K562 (cell line): ENCODE results near the gene PRKAR1B. TPM values are rescaled to one million over a fixed set of nuclear protein-coding genes. Genes with fewer than 3 reads are reported as not detected.

Experiments used
- ATAC-seq: fragments of 200-7000 bp; cut with Tn5 transposase; 3 replicates; pipeline ENCODE4 v1.9.1; 2020; ENCODE audit warnings: moderate library complexity
- BruUV-seq: library from RNA; stranded (reverse); fragments of 400-500 nt; replicated peaks from 2 replicates; lab custom pipeline; 2021; lab: Mats Ljungman, UMichigan
- CTCF ChIA-PET: fragments of 300-600 bp; formaldehyde crosslinking; extraction: SDS; loops from one replicate; lab custom pipeline; 2021; ENCODE audit warnings: low intra/inter-chr PET ratio; lab: Yijun Ruan, JAX
- POLR2A ChIA-PET: fragments of 300-600, 350-650 bp; sonication (Branson Sonifier 250); formaldehyde crosslinking; extraction: SDS; loops from one replicate; lab custom pipeline; 2021; ENCODE audit warnings: antibody characterized with exemption, inconsistent platforms; lab: Yijun Ruan, JAX
- DNase-seq, 4 experiments: peaks; one replicate each; pipeline versions ENCODE4 v3.0.0 to v3.0.0-alpha.2; 2011 to 2018; ENCODE audit warnings: low spot score in 3 of 4, mixed read lengths in 3 of 4; ENCODE audit errors: extremely low read depth in 1 of 4
- FAIRE-seq: peaks from 2 replicates; lab custom pipeline; 2011; peaks lifted over from hg19 to GRCh38; lab: Jason Lieb, UNC
- H2AFZ ChIP-seq: 2 replicates; pipeline ENCODE4 v1.6.0; 2011; ENCODE audit warnings: low read depth, low read length, control low read depth, inconsistent platforms
- H3K27ac ChIP-seq: fragments of 200-600 bp; 3 replicates; pipeline ENCODE4 v1.8.0; 2011; ENCODE audit warnings: low read depth, mild to moderate bottlenecking, control low read depth, inconsistent platforms, low read length, moderate library complexity, mixed read lengths; ENCODE audit errors: extremely low read depth
- H3K27me3 ChIP-seq, 2 experiments: fragments of 300-600 bp in 1 of 2; 2 replicates in 1 of 2; 3 replicates in 1 of 2; pipeline versions ENCODE4 v1.6.0 to v1.8.0; 2011; ENCODE audit warnings: inconsistent platforms in 2 of 2, low read length in 2 of 2, mild to moderate bottlenecking in 1 of 2, mixed read lengths in 1 of 2, moderate library complexity in 1 of 2; ENCODE audit not compliant: control insufficient read depth in 2 of 2, insufficient read depth in 2 of 2
- H3K36me3 ChIP-seq: fragments of 300-600 bp; 3 replicates; pipeline ENCODE4 v1.8.0; 2011; ENCODE audit warnings: mild to moderate bottlenecking, low read length, inconsistent platforms; ENCODE audit not compliant: control insufficient read depth, insufficient read depth
- H3K4me1 ChIP-seq, 2 experiments: fragments of 200-600 bp in 1 of 2; replicated peaks in 1 of 2; 2 replicates in 1 of 2; 3 replicates in 1 of 2; pipeline versions ENCODE4 v1.5.1 to v1.8.0; 2011; ENCODE audit warnings: inconsistent platforms in 2 of 2, low read length in 2 of 2, mild to moderate bottlenecking in 1 of 2, mixed read lengths in 1 of 2, moderate library complexity in 1 of 2; ENCODE audit not compliant: control insufficient read depth in 2 of 2, insufficient read depth in 2 of 2
- H3K4me2 ChIP-seq: 2 replicates; pipeline ENCODE4 v1.6.1; 2011; ENCODE audit warnings: low read length, control low read depth, inconsistent platforms, mixed read lengths; ENCODE audit not compliant: insufficient read depth
- H3K4me3 ChIP-seq: fragments of 200-600 bp; sonication (generic), shearing (Covaris generic); 2 replicates; pipeline ENCODE4 v1.5.1; 2016; ENCODE audit warnings: control low read depth, inconsistent platforms
- H3K79me2 ChIP-seq: fragments of 200-600 bp; 3 replicates; pipeline ENCODE4 v1.8.0; 2011; ENCODE audit warnings: low read length, inconsistent platforms; ENCODE audit not compliant: control insufficient read depth, insufficient read depth
- H3K9ac ChIP-seq, 2 experiments: 2 replicates each; pipeline versions ENCODE4 v1.6.0 to v1.6.1; 2011; ENCODE audit warnings: low read depth in 2 of 2, low read length in 2 of 2, control low read depth in 1 of 2, inconsistent platforms in 1 of 2, mild to moderate bottlenecking in 1 of 2, mixed read lengths in 1 of 2; ENCODE audit not compliant: insufficient read depth in 1 of 2
- H3K9me1 ChIP-seq: one replicate; pipeline ENCODE4 v1.6.0; 2011; ENCODE audit warnings: inconsistent platforms, mild to moderate bottlenecking, low read length, moderate library complexity; ENCODE audit not compliant: control insufficient read depth, insufficient read depth
- H3K9me3 ChIP-seq: replicated peaks from 2 replicates; pipeline ENCODE4 v1.5.1; 2011; ENCODE audit warnings: low read depth, low read length, inconsistent platforms; ENCODE audit not compliant: control insufficient read depth, insufficient read depth
- H4K20me1 ChIP-seq: replicated peaks from 2 replicates; pipeline ENCODE4 v1.6.1; 2011; ENCODE audit warnings: low read length, inconsistent platforms, mixed read lengths; ENCODE audit not compliant: control insufficient read depth, insufficient read depth
- ASH1L ChIP-seq: fragments of 450-650 bp; IDR thresholded peaks from 2 replicates; pipeline ENCODE4 v1.6.1; 2018; ENCODE audit warnings: borderline replicate concordance, mild to moderate bottlenecking, low read depth; ENCODE audit not compliant: partially characterized antibody
- BRCA1 ChIP-seq, 2 experiments: fragments of 450-650 bp in 1 of 2; sonication (generic) in 1 of 2; formaldehyde crosslinking in 1 of 2; IDR thresholded peaks; 2 replicates each; pipeline versions ENCODE4 v1.5.0 to v1.6.1; 2017 to 2020; ENCODE audit warnings: mild to moderate bottlenecking in 1 of 2, missing genetic modification reagents in 1 of 2
- HDAC6 ChIP-seq: IDR thresholded peaks from 2 replicates; pipeline ENCODE4 v1.6.1; 2012; ENCODE audit warnings: low read depth, mild to moderate bottlenecking, control low read depth, inconsistent platforms, low read length, moderate library complexity
- MAZ ChIP-seq, 2 experiments: fragments of 450-650 bp in 1 of 2; sonication (generic) in 1 of 2; formaldehyde crosslinking; IDR thresholded peaks in 1 of 2; conservative IDR thresholded peaks in 1 of 2; 2 replicates each; pipeline versions ENCODE4 v1.4.0 to v1.5.0; 2020; ENCODE audit warnings: mild to moderate bottlenecking in 1 of 2, missing genetic modification reagents in 1 of 2
- NFATC3 ChIP-seq: fragments of 450-650 bp; IDR thresholded peaks from 2 replicates; pipeline ENCODE4 v1.6.1; 2017; ENCODE audit warnings: mild to moderate bottlenecking
- NR4A1 ChIP-seq, 2 experiments: fragments of 250-450 bp in 1 of 2; fragments of 450-650 bp in 1 of 2; sonication (Bioruptor Pico) in 1 of 2; IDR thresholded peaks; 2 replicates each; pipeline versions ENCODE4 v1.4.0 to v1.6.1; 2016 to 2020; ENCODE audit warnings: mild to moderate bottlenecking in 2 of 2, missing compliant biosample characterization in 1 of 2, missing genetic modification characterization in 1 of 2, moderate library complexity in 1 of 2
- POLR3A ChIP-seq: IDR thresholded peaks from 2 replicates; pipeline ENCODE4 v1.6.1; 2011; ENCODE audit warnings: borderline replicate concordance, mild to moderate bottlenecking, moderate library complexity; ENCODE audit not compliant: insufficient read length, insufficient read depth; ENCODE audit errors: extremely low read depth
- RBBP5 ChIP-seq: fragments of 200-600 bp; sonication (generic); IDR thresholded peaks from 2 replicates; pipeline ENCODE4 v1.6.1; 2012; ENCODE audit warnings: borderline replicate concordance, mild to moderate bottlenecking, low read length, control low read depth, inconsistent platforms; ENCODE audit not compliant: insufficient read depth, poor library complexity, severe bottlenecking
- SNIP1 ChIP-seq: fragments of 450-650 bp; IDR thresholded peaks from 2 replicates; pipeline ENCODE4 v1.7.1; 2017; ENCODE audit warnings: low read depth, mild to moderate bottlenecking
- TAL1 ChIP-seq: fragments of 450-650 bp; IDR thresholded peaks from 2 replicates; pipeline ENCODE4 v1.6.1; 2016; ENCODE audit warnings: mild to moderate bottlenecking
- ZNF3 ChIP-seq: fragments of 250-450 bp; sonication (Bioruptor Pico); IDR thresholded peaks from 2 replicates; pipeline ENCODE4 v1.5.0; 2021; ENCODE audit warnings: mild to moderate bottlenecking, moderate library complexity
- WGBS: fragments of 100-300 bp; shearing (Covaris generic); methylation state at CpG from one replicate; pipeline ENCODE4 v1.1.6; 2016; ENCODE audit warnings: low coverage, mixed read lengths; ENCODE audit not compliant: insufficient coverage; ENCODE audit errors: missing lambda C conversion rate; 5-methylcytosine and 5-hydroxymethylcytosine counted together
- in situ Hi-C: fragments of 300-500 bp; cut with MboI; formaldehyde crosslinking; loops from 4 replicates; pipeline ENCODE4 v1.15.0; 2018; ENCODE audit warnings: inconsistent platforms, mixed read lengths
- intact Hi-C: fragments of 100-400 bp; cut with micrococcal nuclease; formaldehyde crosslinking; loops from 2 replicates; pipeline ENCODE4 v1.14.2; 2022
- polyA plus RNA-seq, 8 experiments: library from polyadenylated mRNA; depleted of rRNA in 4 of 8; stranded (reverse) in 5 of 8; unstranded in 3 of 8; fragments of >200 nt; fragmentation: Nextera tagmentation in 2 of 8; fragmentation: Illumina TruSeq in 1 of 8; extraction: Ambion mirVana in 2 of 8; extraction: Trizol in 1 of 8; gene quantifications; 2 replicates each; pipeline versions ENCODE4 v1.2.1 to v1.2.3, GENCODE V29; 2011 to 2014; ENCODE audit warnings: inconsistent platforms in 1 of 8, missing spikeins in 1 of 8
- total RNA-seq, 7 experiments: library from RNA; depleted of rRNA in 6 of 7; stranded (reverse); fragments of >200 nt in 6 of 7; fragmentation: Illumina TruSeq in 2 of 7; extraction: Trizol in 2 of 7; gene quantifications; 2 replicates each; pipeline versions ENCODE4 v1.2.1 to v1.2.3, GENCODE V29; 2011 to 2021; ENCODE audit warnings: low replicate concordance in 1 of 7
- TF ChIP-seq, protein P1 (sequence below): sonication (generic); formaldehyde crosslinking; IDR thresholded peaks from 2 replicates; pipeline ENCODE4 v1.9.0; 2022; ENCODE audit warnings: mild to moderate bottlenecking, missing genetic modification reagents

The PRKAR1B gene
- total and polyA plus RNA-seq, 9 of the 15 experiments (the other 6 are each of a cell fraction or from before 2014, with no cell fraction given), result 0.99 to 30.5 (median 12.7) TPM

DNA sequence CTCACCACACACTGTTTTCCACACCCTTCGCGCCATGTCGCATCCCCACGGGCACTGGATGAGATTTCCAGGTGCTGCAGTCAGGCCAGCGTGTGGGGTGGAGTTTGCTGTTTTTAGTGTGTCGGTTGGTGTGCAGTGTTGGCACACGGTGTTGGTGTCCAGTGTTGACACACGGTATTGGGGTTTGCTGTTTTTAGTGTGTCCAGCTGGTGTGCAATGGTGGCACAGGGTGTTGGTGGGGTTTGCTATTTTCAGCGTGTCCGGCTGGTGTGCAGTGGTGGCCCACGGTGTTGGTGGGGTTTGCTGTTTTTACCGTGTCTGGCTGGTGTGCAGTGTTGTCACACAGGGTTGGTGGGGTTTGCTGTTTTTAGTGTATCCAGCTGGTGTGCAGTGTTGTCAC is 20.1 kb upstream of the PRKAR1B start:
- TF ChIP-seq ZNF3 (CRISPR knock-in tag) (no peak), HDAC6 (no peak), NFATC3 (no peak), NR4A1 (CRISPR knock-in tag; IDR thresholded peaks at IDR 0.05) (no peak), NR4A1 (tag; IDR thresholded peaks at IDR 0.05) (no peak), ASH1L (no peak), MAZ (CRISPR knock-in tag; conservative IDR thresholded peaks at IDR 0.05 in 1 of 2, IDR thresholded peaks at IDR 0.05 in 1 of 2) (no peak), TAL1 (no peak), BRCA1 (IDR thresholded peaks at IDR 0.05) (no peak), BRCA1 (CRISPR knock-in tag; IDR thresholded peaks at IDR 0.05) (no peak), RBBP5 (no peak), SNIP1 (no peak), POLR3A (no peak)
- TF ChIP-seq, protein P1, sequence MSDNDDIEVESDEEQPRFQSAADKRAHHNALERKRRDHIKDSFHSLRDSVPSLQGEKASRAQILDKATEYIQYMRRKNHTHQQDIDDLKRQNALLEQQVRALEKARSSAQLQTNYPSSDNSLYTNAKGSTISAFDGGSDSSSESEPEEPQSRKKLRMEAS, result no peak
- no peak for ATAC-seq
- Histone ChIP-seq H3K9me1 (no peaks in the 10 kb centered on the region), H3K79me2 (peaks cover 35% of the 10 kb centered on the region), H3K27ac (no peak overlapping the region), H2AFZ (no peak overlapping the region), H3K4me2 (no peak overlapping the region), H3K27me3 (no peaks in the 10 kb centered on the region), H3K4me1 (no peaks in the 10 kb centered on the region; a peak in 1 of 5 replicates), H4K20me1 (no peaks in the 10 kb centered on the region), H3K9me3 (peaks cover 7% of the 10 kb centered on the region; the same call in 1 of the 2 replicates), H3K9ac (no peak overlapping the region), H3K4me3 (no peak overlapping the region), H3K36me3 (peaks cover 66% of the 10 kb centered on the region)
- ChIA-PET POLR2A (no interaction called here), CTCF (no interaction called here)
- 86% methylated on average over 10 of the region's 12 CpGs for WGBS
- FAIRE-seq, result no peak
- intact Hi-C loops, result no loop called here
- in situ Hi-C loops, result no loop called here
- BruUV-seq, result no TSS peak
- no peak for DNase-seq
